HG03060 (cell line): ENCODE data around the gene NDP.
"Not testable (repeated sequence)": the region's sequence is repeated elsewhere in the genome, so short reads cannot be mapped to it uniquely, and the experiment has no call there.

Experiments used
- ATAC-seq: cut with Tn5 transposase; IDR thresholded peaks from one replicate; pipeline ENCODE4 v1.9.1; 2021; ENCODE audit warnings: low read depth, moderate number of reproducible peaks; ENCODE audit not compliant: unreplicated experiment

The NDP gene

GRCh38 chrX:43971966-43972961 lies 926 bp downstream of the NDP start:
- no peak for ATAC-seq

GRCh38 chrX:43970528-43970927 lies 2.7 kb downstream of the NDP start:
- no peak for ATAC-seq

GRCh38 chrX:43969504-43970501 lies 3.4 kb downstream of the NDP start:
- ATAC-seq = no peak

GRCh38 chrX:43968359-43968781 lies 4.8 kb downstream of the NDP start:
- no peak for ATAC-seq

GRCh38 chrX:43964936-43965335 lies 8.3 kb downstream of the NDP start:
- ATAC-seq = no peak

GRCh38 chrX:43963726-43964125 lies 9.5 kb downstream of the NDP start:
- no peak for ATAC-seq

GRCh38 chrX:43962636-43963035 lies 10.6 kb downstream of the NDP start:
- ATAC-seq = no peak

- ATAC-seq = no peak
Observed at GRCh38 chrX:43961699-43962098, 11.5 kb downstream of the NDP start.

GRCh38 chrX:43958529-43958928 lies 14.7 kb downstream of the NDP start:
- no peak for ATAC-seq

- no peak for ATAC-seq
Observed at GRCh38 chrX:43956034-43956433, 17.2 kb downstream of the NDP start.

GRCh38 chrX:43953218-43953617 lies 20.0 kb downstream of the NDP start:
- no peak for ATAC-seq

GRCh38 chrX:43949669-43950068 lies 23.5 kb downstream of the NDP start:
- no peak for ATAC-seq

GRCh38 chrX:43940816-43941474 lies 32.2 kb downstream of the NDP start:
- no peak for ATAC-seq

GRCh38 chrX:43939187-43939926 lies 33.8 kb downstream of the NDP start:
- ATAC-seq = no peak

GRCh38 chrX:43922032-43922431 lies 51.2 kb downstream of the NDP start:
- ATAC-seq = not testable (repeated sequence)

GRCh38 chrX:43910772-43911171 lies 62.4 kb downstream of the NDP start:
- ATAC-seq = not testable (repeated sequence)

- ATAC-seq = no peak
Observed at GRCh38 chrX:43910012-43910411, 63.2 kb downstream of the NDP start.

- no peak for ATAC-seq
Observed at GRCh38 chrX:43909141-43909540, 64.0 kb downstream of the NDP start.

- ATAC-seq = no peak
Observed at GRCh38 chrX:43899878-43900815, 73.0 kb downstream of the NDP start.
